Kidney tubule cell (primary cell): ENCODE measurements around the gene SLCO6A1.

ENCODE experiments used
- DNase-seq: peaks from one replicate; pipeline ENCODE4 v3.0.0-alpha.2; 2018; ENCODE audit warnings: low spot score

SLCO6A1 gene

GRCh38 chr5:102451082-102451481, 47.7 kb downstream of the SLCO6A1 start:
- no peak for DNase-seq

- peak; percentile 48 for DNase-seq
These were observed 48.3 kb downstream of the SLCO6A1 start for GRCh38 chr5:102450313-102450990.

DNA sequence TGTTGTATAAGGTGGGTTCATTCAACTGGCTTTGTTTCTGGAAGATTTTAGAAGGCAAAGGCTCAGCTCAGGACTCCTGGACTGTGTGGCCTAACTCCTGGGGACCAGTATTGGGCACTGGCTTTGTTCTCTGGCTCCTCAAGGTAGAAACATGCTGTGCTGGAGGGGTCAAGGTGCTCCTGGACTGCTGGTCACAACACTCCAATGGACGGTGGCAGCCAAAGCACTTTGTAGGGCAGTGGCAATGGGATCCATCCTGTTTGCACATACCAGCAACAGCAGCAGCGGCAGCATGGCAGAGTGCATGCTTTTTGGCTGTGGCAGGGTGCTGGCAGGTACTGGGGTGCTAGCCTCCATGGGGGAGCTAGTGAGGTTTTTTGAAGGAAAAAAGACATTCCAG, 65.3 kb downstream of the SLCO6A1 start:
- no peak for DNase-seq

DNA sequence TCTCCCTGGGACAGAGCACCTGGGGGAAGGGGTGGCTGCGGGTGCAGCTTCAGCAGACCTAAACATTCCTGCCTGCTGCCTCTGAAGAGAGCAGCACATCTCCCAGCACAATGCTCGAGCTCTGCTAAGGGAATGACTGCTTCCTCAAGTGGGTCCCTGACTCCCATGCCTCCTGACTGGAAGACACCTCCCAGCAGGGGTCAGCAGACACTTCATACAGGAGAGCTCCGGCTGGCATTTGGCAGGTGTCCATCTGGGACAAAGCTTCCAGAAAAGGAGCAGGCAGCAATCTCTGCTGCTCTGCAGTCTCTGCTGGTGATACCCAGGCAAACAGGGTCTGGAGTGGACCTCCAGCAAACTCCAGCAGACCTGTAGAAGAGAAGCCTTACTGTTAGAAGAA, 77.2 kb downstream of the SLCO6A1 start:
- peak; percentile 33 for DNase-seq

GRCh38 chr5:102418531-102418930, 80.3 kb downstream of the SLCO6A1 start:
- no peak for DNase-seq

- DNase-seq, result no peak
These were observed 84.4 kb downstream of the SLCO6A1 start for GRCh38 chr5:102414448-102414847.

DNA sequence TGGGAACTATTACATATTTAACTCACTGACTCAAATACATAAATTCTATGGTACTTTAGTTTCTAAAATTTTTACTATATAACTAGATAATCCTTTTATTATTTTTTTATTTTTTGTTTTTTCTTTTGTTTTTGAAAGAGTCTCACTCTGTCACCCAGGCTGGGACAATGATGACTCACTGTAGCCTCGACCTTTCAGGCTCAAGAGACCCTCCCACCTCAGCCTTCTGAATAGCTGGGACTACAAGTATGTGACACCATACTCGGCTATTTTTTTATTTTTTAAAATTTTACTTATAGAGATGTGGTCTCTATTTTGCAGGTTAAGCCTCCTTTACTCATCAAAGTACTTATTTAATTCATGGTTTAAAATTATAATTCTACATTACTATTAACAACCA, 110.6 kb downstream of the SLCO6A1 start:
- DNase-seq, result no peak

- no peak for DNase-seq
These were observed 113.4 kb downstream of the SLCO6A1 start for GRCh38 chr5:102385365-102385764.

DNA sequence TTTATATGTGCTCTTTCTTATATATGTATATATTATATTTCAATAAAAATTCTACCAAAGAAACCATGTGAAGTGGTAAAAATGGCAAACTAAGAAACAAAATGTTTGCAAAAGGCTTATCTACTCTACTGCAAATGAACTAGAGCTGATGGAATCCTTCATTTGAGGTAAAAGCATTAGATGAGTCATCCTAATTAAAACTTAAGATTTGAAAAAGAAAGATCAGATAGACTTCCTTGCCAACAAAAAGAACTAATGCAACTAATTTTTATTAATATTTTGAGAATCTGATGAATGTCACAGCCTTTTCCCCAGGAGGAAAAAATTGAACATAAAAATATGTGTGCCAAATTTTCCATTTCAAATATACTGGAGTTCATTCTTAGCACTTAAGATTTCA, 118.6 kb downstream of the SLCO6A1 start:
- DNase-seq, result no peak

- DNase-seq, result no peak
These were observed 122.9 kb downstream of the SLCO6A1 start for GRCh38 chr5:102375876-102376275.

DNA sequence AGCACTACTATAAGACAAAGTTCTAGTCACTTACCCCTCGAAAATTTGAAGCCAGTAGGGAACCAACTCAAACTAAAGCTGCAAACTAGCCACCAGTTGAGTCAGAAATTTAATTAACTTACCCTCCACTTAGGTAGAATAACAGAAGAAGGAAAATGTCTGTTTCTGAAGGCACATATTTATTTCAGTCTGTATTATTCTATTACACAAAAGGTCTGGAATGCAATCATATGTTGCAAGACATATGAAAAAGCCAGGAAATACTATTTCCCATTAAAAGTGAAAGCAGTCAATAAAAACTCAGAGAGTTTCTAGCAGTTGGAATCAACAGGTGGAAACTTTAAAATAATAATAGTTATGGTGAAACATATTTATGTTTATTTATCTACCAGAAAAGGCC, 123.5 kb downstream of the SLCO6A1 start:
- no peak for DNase-seq

GRCh38 chr5:102368392-102368791, 130.4 kb downstream of the SLCO6A1 start:
- DNase-seq, result no peak

- DNase-seq, result no peak
These were observed 157.0 kb downstream of the SLCO6A1 start for GRCh38 chr5:102341681-102342288.

DNA sequence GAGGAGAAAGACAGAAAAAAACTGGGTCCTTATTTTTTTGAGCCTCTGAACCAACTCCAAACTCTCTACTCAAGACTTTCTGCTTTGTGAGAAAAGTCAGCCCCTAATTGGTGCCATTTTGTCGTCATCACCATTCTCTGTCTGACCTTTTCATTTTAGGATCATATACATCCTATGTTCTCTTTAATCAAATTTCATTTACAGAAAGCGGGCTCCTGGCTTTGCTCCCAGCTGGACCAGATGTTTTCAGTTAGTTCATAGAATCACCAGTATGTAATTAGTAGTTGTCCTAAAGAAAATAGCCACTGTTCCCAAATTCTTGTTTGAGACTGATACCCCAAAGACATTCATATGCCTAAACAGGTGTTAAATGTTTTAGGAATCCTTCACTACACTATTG, 174.1 kb downstream of the SLCO6A1 start:
- no peak for DNase-seq
